Daoy (cell line): ENCODE data around the gene CYP4F8. TPM values are rescaled to one million over a fixed set of nuclear protein-coding genes. Genes with fewer than 3 reads are reported as not detected.

ENCODE experiments used
- total RNA-seq: library from RNA; depleted of rRNA; stranded (reverse); fragments of >200 nt; shearing (Covaris generic); gene quantifications from 2 replicates; pipeline ENCODE4 v1.2.3, GENCODE V29; 2014; rRNA removed

The CYP4F8 gene
- total RNA-seq, 1 experiment from 2014 or later: not detected

Other genes with a start within 250 kb of the CYP4F8 start
- 15.4 and 18.6 TPM in 2 replicates for gene AKAP8, start 235.4 kb upstream of the CYP4F8 start, total RNA-seq
- 59.0 and 77.6 TPM in 2 replicates for gene AKAP8L, start 196.2 kb upstream of the CYP4F8 start, total RNA-seq
- 5.7 and 7.0 TPM in 2 replicates for gene WIZ, start 165.3 kb upstream of the CYP4F8 start, total RNA-seq
- not detected in 2 replicates for gene RASAL3, start 150.7 kb upstream of the CYP4F8 start, total RNA-seq
- 0.17 TPM in 1 of 2 replicates, not detected in the other for gene PGLYRP2, start 135.7 kb upstream of the CYP4F8 start, total RNA-seq
- 0.46 and 0.89 TPM in 2 replicates for gene CYP4F22, start 106.7 kb upstream of the CYP4F8 start, total RNA-seq
- not detected in 2 replicates for gene CYP4F3, start 25.7 kb downstream of the CYP4F8 start, total RNA-seq
- 0.29 and 0.51 TPM in 2 replicates for gene CYP4F12, start 57.9 kb downstream of the CYP4F8 start, total RNA-seq
- gene OR10H2, start 112.8 kb downstream of the CYP4F8 start, total RNA-seq: not detected in 2 replicates
- gene OR10H3, start 122.8 kb downstream of the CYP4F8 start, total RNA-seq: not detected in 2 replicates
- under 0.01 and 0.15 TPM in 2 replicates for gene OR10H5, start 172.4 kb downstream of the CYP4F8 start, total RNA-seq
- gene OR10H1, start 200.4 kb downstream of the CYP4F8 start, total RNA-seq: not detected in 2 replicates